Smooth muscle cell (in vitro differentiated cells): Measurements from ENCODE around the gene DHX8. TPM values are rescaled to one million over a fixed set of nuclear protein-coding genes. Genes with fewer than 3 reads are reported as not detected.
"Not testable (repeated sequence)": the region's sequence is repeated elsewhere in the genome, so short reads cannot be mapped to it uniquely, and the experiment has no call there.

Experiments used
- DNase-seq: peaks from one replicate; lab custom pipeline; 2025; ENCODE audit not compliant: unreplicated experiment; lab: John Stamatoyannopoulos, UW
- H2AFZ ChIP-seq: fragments of 200-600 bp; sonication (generic); 2 replicates; pipeline ENCODE4 v1.6.0; 2016; ENCODE audit warnings: antibody characterized with exemption, low read depth, mild to moderate bottlenecking
- H3F3A ChIP-seq: fragments of 200-600 bp; sonication (generic); 2 replicates; pipeline ENCODE4 v1.6.0; 2017; ENCODE audit warnings: antibody characterized with exemption, low read depth
- H3K27ac ChIP-seq: fragments of 200-600 bp; sonication (generic); 2 replicates; pipeline ENCODE4 v1.5.1; 2016; ENCODE audit warnings: low read depth, mild to moderate bottlenecking
- H3K27me3 ChIP-seq: fragments of 200-600 bp; sonication (generic); 2 replicates; pipeline ENCODE4 v1.6.1; 2016; ENCODE audit warnings: low read depth, mild to moderate bottlenecking
- H3K36me3 ChIP-seq: fragments of 200-600 bp; sonication (generic); 2 replicates; pipeline ENCODE4 v1.5.1; 2016; ENCODE audit warnings: low read depth
- H3K4me1 ChIP-seq: fragments of 200-600 bp; sonication (generic); 2 replicates; pipeline ENCODE4 v1.5.1; 2016; ENCODE audit warnings: low read depth
- H3K4me2 ChIP-seq: fragments of 200-600 bp; sonication (generic); 2 replicates; pipeline ENCODE4 v1.6.0; 2016; ENCODE audit warnings: mild to moderate bottlenecking
- H3K4me3 ChIP-seq: fragments of 200-600 bp; sonication (generic); 2 replicates; pipeline ENCODE4 v1.5.1; 2016; ENCODE audit warnings: mild to moderate bottlenecking
- H3K79me2 ChIP-seq: fragments of 200-600 bp; sonication (generic); 2 replicates; pipeline ENCODE4 v1.6.0; 2016; ENCODE audit warnings: low read depth, mild to moderate bottlenecking
- H3K9ac ChIP-seq: fragments of 200-600 bp; sonication (generic); 2 replicates; pipeline ENCODE4 v1.6.0; 2016; ENCODE audit warnings: low read depth
- H3K9me3 ChIP-seq: fragments of 200-600 bp; sonication (generic); replicated peaks from 2 replicates; pipeline ENCODE4 v1.5.1; 2016; ENCODE audit warnings: low read depth
- H4K20me1 ChIP-seq: fragments of 200-600 bp; sonication (generic); 2 replicates; pipeline ENCODE4 v1.6.0; 2016; ENCODE audit warnings: low read depth
- WGBS: methylation state at CpG from one replicate; pipeline ENCODE4 v1.1.7; 2016; ENCODE audit warnings: low lambda C conversion rate; 5-methylcytosine and 5-hydroxymethylcytosine counted together
- polyA plus RNA-seq: library from polyadenylated mRNA; unstranded; fragments of >200 nt; fragmentation: Nextera tagmentation; extraction: Ambion mirVana; gene quantifications from 2 replicates; pipeline ENCODE4 v1.2.1, GENCODE V29; 2016
- total RNA-seq: library from RNA; depleted of rRNA; stranded (reverse); fragments of >200 nt; gene quantifications from 2 replicates; pipeline ENCODE4 v1.2.3, GENCODE V29; 2014
- TF ChIP-seq, protein P1 (sequence below): fragments of 200-600 bp; sonication (generic); IDR thresholded peaks from 2 replicates; pipeline ENCODE4 v1.5.1; 2017; ENCODE audit warnings: borderline replicate concordance, mild to moderate bottlenecking, antibody characterized with exemption; ENCODE audit not compliant: insufficient read depth, poor library complexity, severe bottlenecking

Gene DHX8
- total and polyA plus RNA-seq, 2 experiments from 2014 or later: 24.4 to 36.9 TPM

DNA sequence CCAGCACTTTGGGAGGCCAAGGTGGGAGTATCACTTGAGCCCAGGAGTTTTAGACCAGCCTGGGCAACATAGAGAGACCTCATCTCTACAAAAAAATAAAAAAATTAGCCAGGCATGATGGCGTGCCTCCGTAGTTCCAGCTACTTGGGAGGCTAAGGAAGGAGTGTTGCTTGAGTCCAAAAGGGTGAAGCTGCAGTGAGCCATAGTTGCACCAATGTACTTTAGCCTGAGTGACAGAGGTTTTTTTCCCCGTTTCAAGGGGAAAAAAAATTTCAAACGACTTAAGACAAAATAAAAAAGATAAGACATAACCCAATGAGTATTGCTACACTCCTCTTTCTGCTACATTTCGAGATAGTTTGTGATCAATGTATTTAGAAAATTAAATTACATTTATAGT is 6.8 kb downstream of the DHX8 start:
- H3K36me3 ChIP-seq: peaks cover 19% of the 10 kb centered on the region
- H3K4me3 ChIP-seq: no peak overlapping the region
- H3K79me2 ChIP-seq: peaks cover 38% of the 10 kb centered on the region
- DNase-seq: no peak
- H3K4me2 ChIP-seq: no peak overlapping the region
- no peaks in the 10 kb centered on the region for H3K9me3 ChIP-seq
- H3F3A ChIP-seq: no peaks in the 10 kb centered on the region
- no peaks in the 10 kb centered on the region for H3K27me3 ChIP-seq
- no peak overlapping the region for H3K9ac ChIP-seq
- H3K27ac ChIP-seq: no peak overlapping the region
- H3K4me1 ChIP-seq: peaks cover 3% of the 10 kb centered on the region
- no peak overlapping the region for H2AFZ ChIP-seq
- TF ChIP-seq, protein P1, sequence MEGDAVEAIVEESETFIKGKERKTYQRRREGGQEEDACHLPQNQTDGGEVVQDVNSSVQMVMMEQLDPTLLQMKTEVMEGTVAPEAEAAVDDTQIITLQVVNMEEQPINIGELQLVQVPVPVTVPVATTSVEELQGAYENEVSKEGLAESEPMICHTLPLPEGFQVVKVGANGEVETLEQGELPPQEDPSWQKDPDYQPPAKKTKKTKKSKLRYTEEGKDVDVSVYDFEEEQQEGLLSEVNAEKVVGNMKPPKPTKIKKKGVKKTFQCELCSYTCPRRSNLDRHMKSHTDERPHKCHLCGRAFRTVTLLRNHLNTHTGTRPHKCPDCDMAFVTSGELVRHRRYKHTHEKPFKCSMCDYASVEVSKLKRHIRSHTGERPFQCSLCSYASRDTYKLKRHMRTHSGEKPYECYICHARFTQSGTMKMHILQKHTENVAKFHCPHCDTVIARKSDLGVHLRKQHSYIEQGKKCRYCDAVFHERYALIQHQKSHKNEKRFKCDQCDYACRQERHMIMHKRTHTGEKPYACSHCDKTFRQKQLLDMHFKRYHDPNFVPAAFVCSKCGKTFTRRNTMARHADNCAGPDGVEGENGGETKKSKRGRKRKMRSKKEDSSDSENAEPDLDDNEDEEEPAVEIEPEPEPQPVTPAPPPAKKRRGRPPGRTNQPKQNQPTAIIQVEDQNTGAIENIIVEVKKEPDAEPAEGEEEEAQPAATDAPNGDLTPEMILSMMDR: no peak
- peaks cover 34% of the 10 kb centered on the region for H4K20me1 ChIP-seq
- WGBS: 99% methylated on average over 5 of the region's 5 CpGs

DNA sequence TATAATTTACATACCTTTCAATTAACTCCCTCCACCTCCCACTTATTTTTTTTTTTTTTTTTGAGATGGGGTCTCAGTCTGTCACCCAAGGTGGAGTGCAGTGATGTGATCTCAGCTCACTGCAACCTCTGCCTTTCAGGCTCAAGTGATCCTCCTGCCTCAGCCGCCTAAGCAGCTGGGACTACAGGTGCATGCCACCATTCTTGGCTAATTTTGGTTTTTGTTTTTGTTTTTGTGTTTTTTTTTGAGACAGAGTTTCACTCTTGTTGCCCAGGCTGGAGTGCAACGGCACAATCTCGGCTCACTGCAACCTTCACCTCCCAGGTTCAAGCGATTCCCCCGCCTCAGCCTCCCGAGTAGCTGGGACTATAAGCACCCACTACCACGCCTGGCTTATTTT is 25.7 kb downstream of the DHX8 start:
- WGBS: 95% methylated on average over 6 of the region's 7 CpGs

DNA sequence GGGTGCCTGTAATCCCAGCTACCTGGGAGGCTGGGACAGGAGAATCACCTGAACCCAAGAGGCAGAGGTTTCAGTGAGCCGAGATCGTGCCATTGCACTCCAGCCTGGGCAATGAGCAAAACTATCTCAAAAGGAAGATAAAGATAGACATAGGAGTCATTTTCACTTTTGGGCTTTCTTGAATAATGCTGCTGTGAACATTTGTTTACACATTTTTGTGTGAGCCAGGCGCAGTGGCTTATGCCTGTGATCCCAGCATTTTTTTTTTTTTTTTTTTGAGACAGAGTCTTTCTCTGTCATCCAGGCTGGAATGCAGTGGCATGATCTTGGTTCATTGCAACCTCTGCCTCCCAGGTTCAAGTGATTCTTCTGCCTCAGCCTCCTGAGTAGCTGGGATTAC is 27.4 kb downstream of the DHX8 start:
- H3K27ac ChIP-seq, H3F3A ChIP-seq, H3K9ac ChIP-seq, H3K27me3 ChIP-seq, H3K4me1 ChIP-seq, H3K36me3 ChIP-seq, H3K4me3 ChIP-seq, DNase-seq, H3K4me2 ChIP-seq, H3K79me2 ChIP-seq, H3K9me3 ChIP-seq, H4K20me1 ChIP-seq, H2AFZ ChIP-seq: not testable (repeated sequence)
- 91% methylated on average over 3 of the region's 3 CpGs for WGBS

More for the DNA sequence above, 25.7 kb downstream of the DHX8 start:
- not testable (repeated sequence) for H3K4me1 ChIP-seq, H3K4me3 ChIP-seq, H3K27ac ChIP-seq, H4K20me1 ChIP-seq, H3F3A ChIP-seq, H3K4me2 ChIP-seq, H2AFZ ChIP-seq, H3K9me3 ChIP-seq, DNase-seq, H3K27me3 ChIP-seq, H3K79me2 ChIP-seq, H3K9ac ChIP-seq
- peaks cover 13% of the 10 kb centered on the region for H3K36me3 ChIP-seq

DNA sequence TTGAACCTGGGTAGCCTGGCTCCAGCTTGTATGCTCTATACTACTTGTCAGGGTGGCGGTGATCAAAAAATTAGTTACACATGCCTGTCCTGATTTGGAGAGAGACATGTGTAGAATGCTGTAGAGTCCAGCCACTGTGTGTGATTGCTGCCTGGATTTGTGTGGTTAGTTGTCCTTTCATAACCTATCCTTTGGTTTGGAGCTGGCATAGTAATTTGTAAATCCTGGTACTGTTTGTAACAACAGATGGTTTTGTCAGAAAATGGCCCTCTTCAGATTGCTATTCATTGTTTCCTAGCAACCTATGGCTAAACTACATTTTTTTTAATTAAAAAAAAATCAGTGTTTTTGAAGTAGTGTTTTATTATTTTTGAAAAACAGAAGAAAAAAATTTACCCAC is 31.9 kb downstream of the DHX8 start:
- no peaks in the 10 kb centered on the region for H3K27me3 ChIP-seq
- H3K9ac ChIP-seq: no peak overlapping the region
- 100% methylated on average over 1 of the region's 1 CpG for WGBS
- H3K36me3 ChIP-seq: peaks cover 9% of the 10 kb centered on the region
- no peaks in the 10 kb centered on the region for H3F3A ChIP-seq
- H3K79me2 ChIP-seq: no peaks in the 10 kb centered on the region
- H3K4me3 ChIP-seq: no peak overlapping the region
- no peaks in the 10 kb centered on the region for H3K9me3 ChIP-seq
- no peak overlapping the region for H3K27ac ChIP-seq
- no peak overlapping the region for H2AFZ ChIP-seq
- no peaks in the 10 kb centered on the region for H3K4me1 ChIP-seq
- no peak overlapping the region for H3K4me2 ChIP-seq
- no peaks in the 10 kb centered on the region for H4K20me1 ChIP-seq
- TF ChIP-seq, protein P1: no peak
- no peak for DNase-seq

DNA sequence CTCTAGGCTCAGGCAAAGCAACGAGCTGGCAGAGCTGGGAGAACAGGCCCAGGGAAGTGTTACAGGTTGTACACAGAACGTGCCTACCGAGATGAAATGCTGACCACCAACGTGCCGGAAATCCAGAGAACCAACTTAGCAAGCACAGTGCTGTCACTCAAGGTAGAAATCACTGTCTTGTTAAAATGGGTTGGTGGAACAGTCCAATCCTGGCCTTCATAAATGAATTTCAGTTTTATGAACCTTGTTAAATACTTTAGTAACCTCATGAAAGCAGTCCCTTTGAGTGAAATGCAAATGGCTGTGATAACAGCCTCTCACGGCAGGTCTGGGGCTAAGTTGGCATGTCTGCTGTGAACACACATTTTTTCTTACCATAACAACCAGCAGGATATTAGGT is 33.4 kb downstream of the DHX8 start:
- no peak for DNase-seq
- Histone ChIP-seq H3K79me2 (no peaks in the 10 kb centered on the region), H3K36me3 (peaks cover 19% of the 10 kb centered on the region), H3K27ac (no peak overlapping the region), H3K4me1 (no peaks in the 10 kb centered on the region), H3K4me3 (no peak overlapping the region), H3K27me3 (no peaks in the 10 kb centered on the region), H3K9me3 (no peaks in the 10 kb centered on the region), H4K20me1 (no peaks in the 10 kb centered on the region), H2AFZ (no peak overlapping the region), H3F3A (no peaks in the 10 kb centered on the region), H3K9ac (no peak overlapping the region), H3K4me2 (no peak overlapping the region)
- WGBS: 76% methylated on average over 6 of the region's 6 CpGs
- TF ChIP-seq, protein P1: no peak
